ENCODE data around the gene TBC1D1. TPM values are rescaled to one million over a fixed set of nuclear protein-coding genes. Genes with fewer than 3 reads are reported as not detected.

The TBC1D1 gene
- polyA plus RNA-seq, 1 donor from 2014 or later = 40.9 TPM

DNA sequence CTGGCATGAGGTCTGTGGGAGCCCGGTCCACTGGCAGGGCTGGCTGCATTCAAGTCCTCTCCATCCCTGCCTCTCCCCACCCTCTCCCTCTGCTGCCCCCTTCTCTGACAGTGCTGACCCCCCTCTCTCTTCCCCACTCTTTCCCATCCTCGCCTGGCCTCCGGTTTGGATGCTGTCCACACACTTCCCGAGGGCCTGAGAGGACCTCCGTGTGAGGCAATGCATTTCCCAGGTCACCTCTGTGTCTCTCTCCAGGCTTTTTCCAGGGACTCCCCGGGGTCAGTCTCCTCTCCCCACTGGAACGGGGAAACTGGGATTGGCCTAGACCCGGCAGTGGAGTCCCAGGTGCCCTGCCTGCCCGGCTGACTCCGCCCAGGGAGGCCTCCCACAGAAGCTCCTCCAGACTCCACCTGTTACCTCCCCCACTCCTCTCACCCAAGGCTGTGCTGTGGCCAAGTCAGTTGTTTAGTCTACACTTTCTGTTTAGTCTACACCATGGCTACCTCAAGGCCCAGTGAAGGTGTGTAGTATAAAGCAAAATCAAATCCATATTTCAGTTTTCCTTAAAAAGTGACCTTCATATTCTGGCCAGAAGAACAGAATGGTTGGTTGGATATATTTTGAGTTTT is 216.1 kb downstream of the TBC1D1 start:
- Mint-ChIP-seq H3K36me3 (peaks cover 9% of the 10 kb centered on the region), H3K4me1 (peaks cover 0 to 1% (median 0%) of the 10 kb centered on the region in 3 donors), H3K27ac (peak overlapping the region in 1 of 3 donors; percentile 86), H3K27me3 (no peaks in the 10 kb centered on the region), H3K4me3 (no peak overlapping the region), H3K9me3 (no peaks in the 10 kb centered on the region)

DNA sequence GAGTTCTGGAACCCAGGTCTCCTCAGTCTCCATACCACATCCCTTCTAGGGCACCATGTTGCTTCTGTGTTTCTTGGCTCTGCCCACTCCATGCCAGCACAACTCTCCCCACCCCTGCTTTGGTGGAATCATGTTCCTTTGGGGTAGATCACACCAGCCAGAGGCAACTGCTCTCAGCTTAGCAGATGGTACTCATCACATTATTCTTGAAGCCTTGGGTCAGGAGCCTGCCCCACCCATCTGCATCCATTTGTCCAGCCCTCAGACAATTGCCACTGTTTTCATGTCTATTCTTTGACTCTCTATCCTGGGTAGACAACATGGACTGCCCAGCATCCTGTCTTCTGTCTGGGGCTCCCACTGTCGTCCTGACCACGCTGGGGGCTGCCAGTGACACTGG is 216.9 kb downstream of the TBC1D1 start:
- H3K27ac Mint-ChIP-seq = no peak overlapping the region
- H3K36me3 Mint-ChIP-seq = peaks cover 9% of the 10 kb centered on the region
- H3K4me1 Mint-ChIP-seq = peaks cover 0 to 1% (median 0%) of the 10 kb centered on the region in 3 donors
- H3K4me3 Mint-ChIP-seq = no peak overlapping the region
- no peaks in the 10 kb centered on the region for H3K27me3 Mint-ChIP-seq
- H3K9me3 Mint-ChIP-seq = no peaks in the 10 kb centered on the region

- Mint-ChIP-seq H3K27me3 (no peaks in the 10 kb centered on the region), H3K9me3 (no peaks in the 10 kb centered on the region), H3K27ac (peak overlapping the region in 1 of 3 donors; percentile 11), H3K4me3 (no peak overlapping the region), H3K4me1 (peaks cover 0 to 1% (median 0%) of the 10 kb centered on the region in 3 donors), H3K36me3 (peaks cover 4% of the 10 kb centered on the region)
These were observed 218.5 kb downstream of the TBC1D1 start for GRCh38 chr4:38109370-38109769.

GRCh38 chr4:38109896-38110295 is 219.0 kb downstream of the TBC1D1 start:
- no peaks in the 10 kb centered on the region for H3K9me3 Mint-ChIP-seq
- H3K4me1 Mint-ChIP-seq = peaks cover 0 to 1% (median 0%) of the 10 kb centered on the region in 3 donors
- no peak overlapping the region for H3K27ac Mint-ChIP-seq
- H3K27me3 Mint-ChIP-seq = no peaks in the 10 kb centered on the region
- peaks cover 6% of the 10 kb centered on the region for H3K36me3 Mint-ChIP-seq
- no peak overlapping the region for H3K4me3 Mint-ChIP-seq

DNA sequence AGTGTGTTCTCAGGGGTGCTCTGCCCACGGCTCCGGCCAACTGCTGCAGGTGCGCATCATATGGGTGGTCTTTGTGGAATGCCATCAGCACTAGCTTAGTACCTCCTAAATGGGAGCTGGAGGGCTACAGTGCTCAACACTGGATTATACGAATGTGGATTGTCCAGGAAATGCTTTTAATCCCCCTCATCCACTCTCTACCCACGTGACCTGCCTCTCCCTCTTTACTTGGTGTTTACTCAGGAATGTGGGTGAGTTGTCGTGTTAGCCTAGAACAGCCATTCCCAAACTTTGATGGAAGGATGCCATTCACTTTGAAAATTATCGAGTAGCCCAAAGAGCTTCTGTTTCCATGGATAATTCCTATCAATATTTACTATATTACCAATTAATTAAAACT is 220.1 kb downstream of the TBC1D1 start:
- Mint-ChIP-seq H3K36me3 (peaks cover 8% of the 10 kb centered on the region), H3K4me1 (no peaks in the 10 kb centered on the region), H3K27me3 (no peaks in the 10 kb centered on the region), H3K27ac (no peak overlapping the region), H3K9me3 (no peaks in the 10 kb centered on the region), H3K4me3 (no peak overlapping the region)

DNA sequence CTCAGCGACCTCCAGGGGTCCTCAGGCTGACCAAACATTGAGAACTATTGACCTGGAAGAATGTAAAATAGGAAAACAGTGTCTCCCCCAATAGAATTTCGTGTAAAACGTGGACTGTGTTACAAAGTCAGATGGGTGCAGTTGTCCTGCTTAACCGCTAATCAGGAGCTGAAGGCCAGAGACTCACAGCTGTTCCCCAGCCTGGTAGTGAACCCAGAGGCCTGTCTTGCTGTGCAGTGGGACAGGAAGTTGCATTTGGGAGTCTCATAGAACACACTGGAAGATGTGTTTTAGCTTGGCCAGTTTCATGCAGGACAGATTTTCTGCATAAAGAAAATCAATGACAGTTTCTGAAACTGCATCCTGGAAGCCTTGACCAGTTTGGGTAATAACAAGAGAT is 220.8 kb downstream of the TBC1D1 start:
- H3K27me3 Mint-ChIP-seq = no peaks in the 10 kb centered on the region
- H3K9me3 Mint-ChIP-seq = no peaks in the 10 kb centered on the region
- H3K4me3 Mint-ChIP-seq = no peak overlapping the region
- no peaks in the 10 kb centered on the region for H3K4me1 Mint-ChIP-seq
- peaks cover 9% of the 10 kb centered on the region for H3K36me3 Mint-ChIP-seq
- no peak overlapping the region for H3K27ac Mint-ChIP-seq

DNA sequence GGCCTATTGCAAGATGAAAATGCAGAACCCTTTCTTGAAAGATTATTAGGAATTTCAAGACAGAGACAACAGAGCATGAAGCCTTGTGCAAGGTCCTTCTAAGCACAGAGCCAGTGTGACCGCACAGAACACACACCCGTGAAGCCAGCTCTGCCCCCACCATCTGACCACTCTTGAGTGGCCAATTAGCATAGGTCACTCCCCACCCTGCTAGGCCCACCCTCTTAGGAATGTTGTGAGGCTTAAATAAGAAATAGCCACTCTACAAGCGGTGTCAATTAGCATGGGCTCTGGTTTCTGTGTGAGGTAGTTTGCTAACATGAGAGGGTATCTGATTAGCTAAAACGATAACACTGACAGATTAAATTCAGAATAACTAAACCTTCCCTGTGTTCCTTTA is 222.2 kb downstream of the TBC1D1 start:
- no peaks in the 10 kb centered on the region for H3K27me3 Mint-ChIP-seq
- H3K4me3 Mint-ChIP-seq = no peak overlapping the region
- H3K9me3 Mint-ChIP-seq = no peaks in the 10 kb centered on the region
- H3K36me3 Mint-ChIP-seq = peaks cover 9% of the 10 kb centered on the region
- H3K4me1 Mint-ChIP-seq = no peaks in the 10 kb centered on the region
- no peak overlapping the region for H3K27ac Mint-ChIP-seq

GRCh38 chr4:38113551-38113950 is 222.7 kb downstream of the TBC1D1 start:
- H3K36me3 Mint-ChIP-seq = peaks cover 11% of the 10 kb centered on the region
- no peak overlapping the region for H3K27ac Mint-ChIP-seq
- no peaks in the 10 kb centered on the region for H3K9me3 Mint-ChIP-seq
- no peak overlapping the region for H3K4me3 Mint-ChIP-seq
- H3K27me3 Mint-ChIP-seq = no peaks in the 10 kb centered on the region
- H3K4me1 Mint-ChIP-seq = no peaks in the 10 kb centered on the region

DNA sequence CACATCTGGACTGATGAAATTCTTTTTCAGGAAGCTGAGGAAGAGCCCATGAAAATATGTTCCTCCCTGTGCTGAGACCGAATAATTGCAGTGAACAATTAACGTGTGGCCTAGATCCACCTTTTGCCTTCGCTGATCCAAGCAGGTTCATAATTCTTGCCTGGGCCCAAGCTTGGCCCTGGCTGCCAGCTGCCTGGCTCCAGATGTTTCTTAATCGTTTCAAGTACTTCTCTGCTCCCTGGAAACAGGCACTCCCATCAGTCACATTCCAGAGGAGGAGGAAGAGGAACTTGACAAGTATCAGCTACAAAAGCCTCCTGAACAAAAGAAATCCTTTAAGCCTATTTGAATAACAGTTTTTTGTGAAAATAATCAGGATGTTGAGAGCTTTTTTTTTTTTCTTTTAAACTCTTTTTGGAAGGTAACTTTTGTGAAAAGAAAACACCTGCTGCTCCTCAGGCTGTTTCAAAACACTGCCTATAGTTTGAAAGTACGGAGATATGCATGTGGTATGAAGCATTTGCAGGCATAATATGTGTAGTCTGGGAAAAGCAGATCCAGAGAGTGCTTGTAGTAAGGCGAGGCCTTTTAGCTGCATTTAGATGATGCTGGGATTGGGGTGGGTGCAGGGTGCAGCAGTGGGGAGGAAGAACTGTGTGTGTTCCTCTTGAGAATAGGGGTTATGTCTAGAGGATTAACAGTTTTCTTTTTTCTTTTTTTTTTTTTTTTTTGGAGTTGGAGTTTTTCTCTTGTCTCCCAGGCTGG is 223.7 kb downstream of the TBC1D1 start:
- H3K9me3 Mint-ChIP-seq = no peaks in the 10 kb centered on the region
- H3K4me3 Mint-ChIP-seq = no peak overlapping the region
- H3K27ac Mint-ChIP-seq = no peak overlapping the region
- H3K4me1 Mint-ChIP-seq = no peaks in the 10 kb centered on the region
- H3K27me3 Mint-ChIP-seq = no peaks in the 10 kb centered on the region
- H3K36me3 Mint-ChIP-seq = peaks cover 12% of the 10 kb centered on the region

DNA sequence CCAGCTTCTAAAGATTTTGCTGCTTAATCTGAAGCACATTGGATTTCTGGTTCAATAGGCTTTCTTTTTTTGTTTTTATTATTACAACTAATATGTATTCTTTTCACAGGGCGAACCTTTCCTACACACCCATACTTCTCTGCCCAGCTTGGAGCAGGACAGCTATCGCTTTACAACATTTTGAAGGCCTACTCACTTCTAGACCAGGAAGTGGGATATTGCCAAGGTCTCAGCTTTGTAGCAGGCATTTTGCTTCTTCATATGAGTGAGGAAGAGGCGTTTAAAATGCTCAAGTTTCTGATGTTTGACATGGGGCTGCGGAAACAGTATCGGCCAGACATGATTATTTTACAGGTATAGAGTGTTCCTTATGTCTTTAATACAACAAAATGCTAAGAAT is 224.7 kb downstream of the TBC1D1 start:
- Mint-ChIP-seq H3K27me3 (no peaks in the 10 kb centered on the region), H3K9me3 (no peaks in the 10 kb centered on the region), H3K36me3 (peaks cover 12% of the 10 kb centered on the region), H3K4me3 (no peak overlapping the region), H3K27ac (no peak overlapping the region), H3K4me1 (no peaks in the 10 kb centered on the region)

DNA sequence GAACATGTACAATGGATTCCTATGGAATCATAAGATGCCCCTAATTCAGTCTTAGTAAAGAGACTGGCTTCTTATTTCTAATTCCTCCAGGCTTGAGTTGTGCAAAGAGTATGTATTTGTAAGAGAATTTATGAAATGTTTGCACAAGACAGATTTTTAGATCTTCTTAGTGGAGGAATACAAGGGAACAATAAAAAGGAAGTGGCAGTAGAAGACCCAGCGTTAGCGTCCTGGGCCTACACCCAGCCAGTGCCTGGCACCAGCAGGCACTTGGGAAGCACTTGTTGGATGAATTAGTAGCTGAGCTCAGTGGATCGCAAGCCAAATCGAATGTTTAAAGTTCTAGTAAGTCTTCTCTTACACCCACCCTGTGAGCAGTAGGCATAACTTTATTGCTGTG is 226.7 kb downstream of the TBC1D1 start:
- peak overlapping the region in 1 of 4 donors; percentile 20 for H3K4me3 Mint-ChIP-seq
- no peaks in the 10 kb centered on the region for H3K9me3 Mint-ChIP-seq
- H3K4me1 Mint-ChIP-seq = no peaks in the 10 kb centered on the region
- H3K27ac Mint-ChIP-seq = no peak overlapping the region
- H3K36me3 Mint-ChIP-seq = peaks cover 15% of the 10 kb centered on the region
- no peaks in the 10 kb centered on the region for H3K27me3 Mint-ChIP-seq

DNA sequence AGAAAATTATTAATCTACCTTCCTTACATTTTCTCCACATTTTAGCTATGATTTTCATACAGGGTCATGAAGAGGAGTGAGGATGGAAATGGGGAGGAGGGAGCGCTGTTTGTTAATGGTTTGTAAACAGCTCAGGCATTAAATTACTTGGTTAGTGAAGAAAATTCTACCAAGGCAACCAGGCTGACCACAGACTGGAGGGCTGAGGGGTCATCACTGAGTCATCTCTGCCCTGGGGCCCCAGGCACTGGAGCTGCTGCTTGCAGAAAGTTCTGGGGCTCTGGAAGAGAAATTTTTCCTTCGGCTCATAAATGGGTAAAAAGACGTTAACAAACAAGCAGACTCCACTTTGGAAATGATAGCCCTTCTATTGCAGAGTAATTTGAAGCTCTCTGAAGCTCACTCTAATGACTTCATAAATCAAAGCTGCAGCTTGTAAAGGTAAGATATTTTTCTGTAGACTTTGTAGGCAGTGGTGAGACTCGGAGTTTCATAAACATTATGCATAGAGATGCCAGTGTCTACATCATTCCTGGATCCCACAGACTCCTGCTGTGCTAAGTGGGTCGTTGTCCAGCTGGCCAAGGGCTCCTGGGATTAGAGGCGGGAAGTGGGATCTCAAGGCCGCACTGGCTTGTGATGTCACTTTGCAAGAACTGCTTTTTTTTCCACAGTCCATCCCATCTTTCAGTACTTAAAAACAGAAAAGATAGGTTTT is 228.9 kb downstream of the TBC1D1 start:
- no peaks in the 10 kb centered on the region for H3K9me3 Mint-ChIP-seq
- no peaks in the 10 kb centered on the region for H3K27me3 Mint-ChIP-seq
- peaks cover 13% of the 10 kb centered on the region for H3K36me3 Mint-ChIP-seq
- H3K27ac Mint-ChIP-seq = no peak overlapping the region
- H3K4me3 Mint-ChIP-seq = no peak overlapping the region
- no peaks in the 10 kb centered on the region for H3K4me1 Mint-ChIP-seq

DNA sequence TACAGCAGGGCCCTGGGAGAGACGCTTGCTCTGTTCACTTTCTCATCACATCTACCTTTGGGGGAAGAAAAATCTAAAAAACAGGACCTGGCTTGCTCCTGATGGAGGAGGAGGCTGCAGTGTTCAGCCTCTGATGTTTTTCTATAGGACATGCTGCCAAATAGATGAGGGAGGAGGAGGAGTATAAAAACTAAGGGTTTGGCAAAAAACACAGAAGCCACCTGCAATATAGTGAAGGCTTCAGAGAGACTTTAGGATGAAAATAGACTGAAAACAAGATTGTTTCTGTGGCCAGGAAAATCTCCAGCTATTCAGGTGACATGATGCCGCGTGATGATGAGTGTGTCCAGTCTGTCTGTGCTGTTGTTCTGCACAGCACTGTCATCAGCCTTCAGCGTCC is 229.9 kb downstream of the TBC1D1 start:
- no peak overlapping the region for H3K27ac Mint-ChIP-seq
- H3K4me1 Mint-ChIP-seq = no peaks in the 10 kb centered on the region
- H3K4me3 Mint-ChIP-seq = no peak overlapping the region
- H3K9me3 Mint-ChIP-seq = no peaks in the 10 kb centered on the region
- H3K27me3 Mint-ChIP-seq = no peaks in the 10 kb centered on the region
- peaks cover 12% of the 10 kb centered on the region for H3K36me3 Mint-ChIP-seq

DNA sequence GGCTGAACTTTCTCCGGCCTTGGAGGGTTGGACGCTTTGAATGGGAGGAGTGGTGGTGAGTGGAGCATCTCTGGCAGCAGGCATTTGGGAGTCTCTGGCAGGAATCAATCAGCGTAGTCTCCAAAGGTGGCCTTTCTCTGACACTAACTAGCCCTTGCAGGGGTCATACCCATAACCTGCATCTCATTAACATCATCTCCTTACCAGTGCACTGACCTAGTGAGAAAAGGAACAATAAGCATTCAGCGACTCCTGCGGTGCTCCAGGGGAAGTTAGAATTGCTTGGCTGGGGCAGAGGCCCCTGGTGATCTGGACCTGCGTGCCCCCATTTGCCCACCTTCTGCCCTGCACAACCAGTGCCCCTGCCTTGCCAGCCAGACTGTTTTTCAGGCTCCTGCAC is 231.2 kb downstream of the TBC1D1 start:
- H3K27me3 Mint-ChIP-seq = no peaks in the 10 kb centered on the region
- H3K27ac Mint-ChIP-seq = peak overlapping the region in 1 of 3 donors; percentile 14

GRCh38 chr4:38123555-38123954 is 232.7 kb downstream of the TBC1D1 start:
- Mint-ChIP-seq H3K4me1 (peaks cover 4 to 9% (median 7%) of the 10 kb centered on the region in 3 donors), H3K27ac (no peak overlapping the region), H3K4me3 (peak overlapping the region in 1 of 4 donors; percentile 59), H3K36me3 (peaks cover 14% of the 10 kb centered on the region), H3K9me3 (no peaks in the 10 kb centered on the region), H3K27me3 (no peaks in the 10 kb centered on the region)

More for the DNA sequence above, 231.2 kb downstream of the TBC1D1 start:
- H3K4me3 Mint-ChIP-seq = no peak overlapping the region
- H3K4me1 Mint-ChIP-seq = peaks cover 0 to 4% (median 2%) of the 10 kb centered on the region in 3 donors
- peaks cover 16% of the 10 kb centered on the region for H3K36me3 Mint-ChIP-seq
- no peaks in the 10 kb centered on the region for H3K9me3 Mint-ChIP-seq

Data from IgD-negative memory B cell (primary cell).